Medulla oblongata (tissue), 1 donor: ENCODE results near the gene KLHL14.
"Not testable (repeated sequence)": the region's sequence is repeated elsewhere in the genome, so short reads cannot be mapped to it uniquely, and the experiment has no call there.

Experiments
- DNase-seq: peaks from one replicate; pipeline ENCODE4 v3.0.0-alpha.2; 2015; ENCODE audit errors: extremely low spot score

The KLHL14 gene

DNA sequence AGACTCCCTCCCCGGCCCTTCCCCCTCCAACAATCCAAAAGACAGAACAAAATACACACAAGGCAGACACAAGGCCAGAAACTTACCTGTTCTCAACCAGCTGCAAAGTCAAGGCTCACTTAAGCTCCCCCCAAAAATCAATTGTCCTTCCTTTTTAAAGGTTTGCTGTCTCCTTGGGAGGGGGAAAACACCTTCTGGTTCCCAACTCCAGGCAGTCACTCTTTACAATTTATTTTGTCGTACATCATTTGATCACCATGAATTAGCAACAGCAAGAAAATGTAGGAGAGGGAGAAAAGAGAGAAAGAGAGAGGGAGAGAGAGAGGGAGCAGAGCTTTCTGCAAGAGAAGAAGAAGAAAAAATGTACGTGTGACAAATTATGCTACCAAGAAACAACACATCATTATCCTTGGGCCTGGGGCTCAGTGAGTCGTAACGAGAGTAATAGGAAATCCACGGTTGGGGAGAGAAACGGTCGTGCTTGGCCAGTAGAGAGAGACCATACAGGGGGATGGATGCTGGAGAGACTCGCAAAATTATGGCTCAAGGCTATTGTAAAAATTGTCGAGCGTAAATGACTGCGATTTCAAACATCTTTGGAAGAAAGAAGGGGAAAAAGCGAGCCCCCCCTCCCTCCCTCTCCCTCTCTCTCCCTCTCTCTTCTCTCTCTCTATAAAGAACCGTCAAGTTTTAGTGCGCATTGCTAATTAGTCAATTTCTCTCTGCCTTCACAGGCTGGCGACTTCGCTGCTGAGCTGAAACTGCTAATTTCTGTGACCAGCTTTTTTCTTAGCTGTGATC is at the start of gene KLHL14:
TSS of gene KLHL14 (minus strand) at position 443 of the 801 bp plus-strand sequence. CDS start 2,432 bp downstream, outside the sequence.
- DNase-seq, result no peak

- DNase-seq, result no peak
Measured at GRCh38 chr18:32822197-32822596, 49.4 kb upstream of the KLHL14 start.

DNA sequence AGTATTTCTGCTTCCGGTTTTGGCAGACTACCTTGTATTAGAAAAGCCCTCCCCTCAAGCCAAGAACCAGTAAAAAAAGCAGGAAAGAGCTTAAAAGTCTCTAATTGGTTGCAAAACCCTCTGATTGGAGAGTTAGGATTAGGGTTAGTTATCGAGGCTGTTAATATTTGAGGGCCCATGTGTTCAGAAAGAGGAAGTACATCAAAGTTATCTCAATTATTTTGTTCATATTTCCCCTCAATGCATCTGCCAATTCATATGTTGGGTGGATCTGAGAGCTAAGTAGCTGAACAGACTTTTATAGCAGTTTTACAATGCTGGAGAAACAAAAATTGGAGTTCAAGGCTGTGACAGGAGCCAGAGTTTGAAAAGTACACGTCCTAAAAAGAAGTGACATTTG is 43.1 kb upstream of the KLHL14 start:
- DNase-seq, result no peak

DNA sequence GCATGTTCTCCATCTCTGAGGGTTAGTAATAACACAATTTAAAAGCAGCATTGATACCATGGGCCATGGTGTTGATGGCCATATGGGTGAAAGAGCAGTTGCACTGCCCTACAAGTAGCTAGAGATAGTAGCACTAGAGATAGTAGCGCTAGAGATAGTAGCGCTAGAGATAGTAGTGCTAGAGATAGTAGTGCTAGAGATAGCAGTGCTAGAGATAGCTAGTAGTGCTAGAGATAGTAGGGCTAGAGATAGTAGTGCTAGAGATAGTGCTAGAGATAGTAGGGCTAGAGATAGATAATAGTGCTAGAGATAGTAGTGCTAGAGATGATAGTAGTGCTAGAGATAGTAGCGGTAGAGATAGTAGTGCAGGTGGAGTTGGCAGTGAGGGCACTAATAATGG is 39.5 kb upstream of the KLHL14 start:
- DNase-seq, result no peak

DNA sequence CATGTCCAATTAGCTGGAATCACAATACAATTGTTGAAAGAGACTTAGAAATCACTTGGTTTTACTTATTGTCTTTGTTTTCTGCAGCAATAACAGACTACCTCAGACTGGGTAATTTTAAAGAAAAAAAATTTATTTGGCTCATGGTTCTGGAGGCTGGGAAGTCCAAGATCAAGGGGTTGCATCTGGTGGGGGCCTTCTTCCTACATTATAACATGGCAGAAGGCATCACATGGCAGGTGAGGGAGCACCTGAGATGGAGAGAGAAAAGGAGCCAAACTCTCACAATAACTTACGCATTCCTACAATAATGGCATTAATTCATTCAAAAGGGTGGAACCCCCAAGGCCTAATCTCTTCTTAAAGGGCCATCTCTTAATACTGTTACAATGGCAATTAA is 37.5 kb upstream of the KLHL14 start:
- DNase-seq, result no peak

GRCh38 chr18:32805354-32805753 is 32.5 kb upstream of the KLHL14 start:
- no peak for DNase-seq

- no peak for DNase-seq
Measured at GRCh38 chr18:32804134-32804888, 31.5 kb upstream of the KLHL14 start.

- DNase-seq, result no peak
Measured at GRCh38 chr18:32803568-32803967, 30.7 kb upstream of the KLHL14 start.

- no peak for DNase-seq
Measured at GRCh38 chr18:32802591-32803451, 30.0 kb upstream of the KLHL14 start.

DNA sequence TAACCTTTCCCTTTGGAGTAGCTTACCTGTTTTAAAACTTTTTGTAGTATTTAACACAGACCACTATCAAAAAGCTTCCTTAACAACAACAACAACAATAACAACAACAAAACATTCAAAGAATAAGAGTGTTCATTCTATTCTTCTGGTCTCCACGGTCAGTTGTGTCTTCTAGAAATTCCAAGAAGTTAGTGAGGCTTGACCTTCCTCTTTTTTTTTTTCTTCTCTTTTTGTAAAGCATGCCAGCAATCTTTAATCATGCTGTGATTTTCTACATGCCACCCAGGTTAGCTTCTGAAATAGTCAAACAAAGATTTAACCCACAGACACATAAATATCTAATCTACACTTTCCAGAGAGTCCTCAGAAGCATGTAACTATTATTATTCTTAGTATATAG is 28.4 kb upstream of the KLHL14 start:
- no peak for DNase-seq

GRCh38 chr18:32798209-32798960 is 25.6 kb upstream of the KLHL14 start:
- no peak for DNase-seq

GRCh38 chr18:32794667-32795066 is 21.8 kb upstream of the KLHL14 start:
- DNase-seq, result not testable (repeated sequence)

- no peak for DNase-seq
Measured at GRCh38 chr18:32779010-32779409, 6.2 kb upstream of the KLHL14 start.

GRCh38 chr18:32777049-32777448 is 4.2 kb upstream of the KLHL14 start:
- no peak for DNase-seq

GRCh38 chr18:32776561-32776960 is 3.7 kb upstream of the KLHL14 start:
- DNase-seq, result no peak

DNA sequence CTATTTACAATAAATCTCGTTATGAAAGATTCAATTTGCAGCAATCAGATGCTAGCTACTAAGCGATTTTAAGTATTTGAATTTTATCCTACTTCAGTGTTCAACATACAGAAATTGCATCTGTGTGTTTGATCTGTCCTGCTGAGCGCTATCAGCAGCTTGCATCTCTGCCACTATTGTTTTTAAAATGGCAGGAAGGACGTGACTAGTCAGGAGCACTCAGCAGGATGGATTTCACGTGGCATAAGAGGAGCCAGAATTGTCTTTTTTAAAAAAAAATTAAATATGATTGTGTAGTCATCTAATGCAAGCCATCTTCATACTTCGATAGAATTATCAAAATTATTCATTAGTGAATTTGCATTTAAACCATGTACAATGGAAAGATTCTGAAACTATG is 2.8 kb upstream of the KLHL14 start:
- no peak for DNase-seq

GRCh38 chr18:32773382-32773712 is 524 bp upstream of the KLHL14 start:
- DNase-seq, result no peak

DNA sequence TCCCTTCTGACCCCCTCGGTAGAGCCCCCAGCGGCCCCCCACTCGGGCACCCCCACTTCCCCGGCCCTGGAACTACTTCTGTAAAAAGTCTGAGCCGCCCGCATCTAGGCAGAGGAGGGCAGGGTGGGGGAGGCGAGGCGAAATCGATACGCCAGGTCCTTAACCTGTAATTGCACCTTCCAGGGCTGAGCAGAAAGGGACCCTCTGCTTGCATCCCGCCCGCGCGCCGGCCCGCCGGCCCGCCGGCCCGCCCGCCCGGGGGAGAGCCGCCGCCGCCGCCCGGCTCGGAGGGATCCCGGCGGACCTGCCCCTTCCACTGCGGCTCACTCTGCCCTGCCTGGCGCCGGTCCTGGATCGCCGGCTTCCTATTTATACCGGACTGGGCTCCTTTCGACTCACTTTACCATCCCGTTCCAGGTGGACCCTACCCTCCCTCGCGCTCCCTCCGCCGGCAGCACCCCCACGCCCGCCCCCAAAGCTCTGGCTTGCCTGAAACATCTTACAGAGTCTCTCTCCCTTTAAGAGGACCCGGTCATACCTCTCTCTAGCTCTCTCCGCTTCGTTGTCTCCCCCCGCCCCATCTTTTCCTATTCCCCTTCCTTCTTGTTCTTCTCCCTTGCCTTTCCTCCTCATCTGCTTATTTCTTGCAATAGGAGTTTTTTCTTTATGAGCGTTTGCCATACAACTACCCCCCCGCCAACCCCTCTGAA is 797 bp downstream of the KLHL14 start:
- no peak for DNase-seq

DNA sequence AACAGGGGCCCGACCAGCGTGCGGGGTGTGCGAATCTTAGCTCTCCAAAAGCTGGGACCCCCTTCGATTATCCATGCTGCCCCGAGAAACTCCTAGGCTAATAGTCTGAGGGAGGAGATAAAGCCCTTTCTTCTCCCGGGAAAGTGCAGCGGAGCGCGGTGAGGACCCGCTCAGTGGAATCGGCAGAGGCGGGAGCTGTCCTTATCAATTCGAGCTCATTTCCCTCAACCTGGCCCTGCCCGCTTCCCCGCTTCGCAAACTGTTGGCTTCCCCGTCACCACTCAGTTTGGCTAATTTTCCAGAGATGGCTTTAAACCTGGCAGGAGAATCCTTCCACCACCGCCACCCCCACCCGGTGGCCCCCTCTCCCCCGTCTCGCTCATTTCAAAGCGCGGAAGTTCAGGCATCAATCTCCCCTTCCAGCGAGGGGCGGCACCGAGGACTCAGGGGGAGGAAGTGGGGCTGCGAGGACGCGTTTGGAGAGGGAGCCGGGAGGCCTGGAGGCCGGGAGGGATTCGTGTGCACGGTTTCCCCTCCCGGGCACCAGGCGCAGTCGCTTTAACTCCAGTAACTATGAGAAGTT is 1.6 kb downstream of the KLHL14 start:
- DNase-seq, result no peak

DNA sequence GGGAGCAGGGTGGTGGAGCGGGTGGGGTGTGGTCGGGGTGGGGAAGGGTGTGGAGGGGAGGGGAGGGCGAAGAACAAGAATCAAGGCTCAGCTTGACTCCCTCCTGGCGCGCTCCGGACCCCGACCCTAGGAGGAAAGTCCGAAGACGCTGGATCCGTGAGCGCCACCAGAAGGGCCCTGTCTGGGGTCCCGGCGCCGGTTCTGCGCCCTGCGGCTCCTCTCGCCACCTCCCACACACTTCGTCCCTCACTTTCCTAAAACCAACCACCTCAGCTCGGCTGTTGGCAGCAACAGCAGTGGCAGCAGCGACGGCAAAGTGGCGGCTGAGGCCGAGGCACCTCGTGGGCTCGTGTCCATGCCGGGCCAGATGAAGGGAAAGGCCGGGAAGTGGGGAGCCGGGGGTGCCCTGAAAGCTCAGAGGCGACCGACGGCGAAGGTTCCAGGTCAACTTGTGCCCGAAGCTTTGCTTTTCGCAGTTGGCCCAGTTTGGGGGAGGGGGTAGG is 2.1 kb downstream of the KLHL14 start:
- DNase-seq, result no peak
